HG03432 (cell line): ENCODE measurements around the gene GALNT18.

Experiments
- ATAC-seq: cut with Tn5 transposase; IDR thresholded peaks from one replicate; pipeline ENCODE4 v1.9.1; 2021; ENCODE audit warnings: mild to moderate bottlenecking, moderate library complexity; ENCODE audit not compliant: unreplicated experiment

The GALNT18 gene

DNA sequence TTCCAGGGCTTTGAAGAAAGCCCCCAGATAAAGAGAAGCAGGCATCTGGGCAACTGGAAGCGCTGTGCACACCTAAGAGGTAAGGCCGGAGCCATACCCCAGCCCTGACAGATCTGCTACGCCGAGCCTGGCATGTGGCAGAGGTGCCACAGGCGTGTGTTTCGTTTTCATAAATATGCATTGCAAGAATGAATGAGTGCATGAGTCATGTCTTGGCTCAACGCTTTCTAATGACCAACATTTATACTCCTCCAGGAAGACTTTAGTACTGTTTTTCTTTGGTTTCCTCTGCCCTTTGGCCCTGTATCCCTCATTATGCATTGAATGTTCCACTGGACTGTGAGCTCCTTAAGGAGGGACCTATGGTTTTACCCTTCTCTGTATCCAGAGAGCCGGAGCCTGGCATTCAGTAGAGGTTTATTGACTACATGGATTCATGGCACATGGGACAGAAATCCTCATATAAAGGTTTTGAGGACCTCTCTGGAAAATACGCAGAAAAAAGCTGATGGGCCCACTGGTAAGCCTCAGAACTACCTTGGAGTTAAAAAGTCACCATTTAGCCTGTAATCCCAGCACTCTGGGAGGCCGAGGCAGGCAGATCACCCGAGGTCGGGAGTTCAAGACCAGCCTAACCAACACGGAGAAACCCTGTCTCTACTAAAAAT, 229.9 kb downstream of the GALNT18 start:
- no peak for ATAC-seq

- ATAC-seq: no peak
Observed at GRCh38 chr11:11391169-11391568, 230.6 kb downstream of the GALNT18 start.

DNA sequence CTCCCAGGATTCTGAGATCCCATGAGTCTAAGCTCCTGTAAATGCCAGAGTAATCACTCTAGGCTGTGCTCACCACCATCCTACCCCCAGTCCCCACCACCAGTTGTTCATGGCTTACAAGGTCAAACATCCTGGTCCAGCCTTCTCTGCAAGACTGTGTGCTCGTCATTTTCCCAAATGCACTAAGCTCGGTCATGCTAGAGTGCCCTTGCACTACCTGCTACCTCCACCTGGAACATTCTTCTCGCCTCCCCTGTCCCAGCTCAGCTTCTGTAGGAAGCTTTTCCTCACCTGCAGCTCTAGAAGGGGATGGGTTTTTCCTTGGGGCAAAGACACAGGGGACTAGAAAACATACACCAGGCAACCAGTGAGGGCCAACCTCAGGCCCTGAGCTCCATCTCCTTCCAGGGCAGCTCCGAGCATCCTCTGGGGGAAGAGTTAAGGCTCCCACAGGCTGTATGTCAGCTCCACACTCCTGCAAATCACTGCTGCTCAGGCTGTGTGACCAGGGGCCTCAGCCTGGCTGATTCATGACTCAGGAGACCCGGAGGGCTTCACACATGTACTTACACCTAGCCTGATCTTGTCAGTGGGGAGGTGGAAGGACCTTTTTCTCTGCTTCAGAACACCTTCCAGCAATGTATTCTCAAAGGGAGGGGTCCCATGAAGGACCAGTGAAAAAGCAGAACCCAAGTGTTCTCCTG, 231.6 kb downstream of the GALNT18 start:
- ATAC-seq: no peak

DNA sequence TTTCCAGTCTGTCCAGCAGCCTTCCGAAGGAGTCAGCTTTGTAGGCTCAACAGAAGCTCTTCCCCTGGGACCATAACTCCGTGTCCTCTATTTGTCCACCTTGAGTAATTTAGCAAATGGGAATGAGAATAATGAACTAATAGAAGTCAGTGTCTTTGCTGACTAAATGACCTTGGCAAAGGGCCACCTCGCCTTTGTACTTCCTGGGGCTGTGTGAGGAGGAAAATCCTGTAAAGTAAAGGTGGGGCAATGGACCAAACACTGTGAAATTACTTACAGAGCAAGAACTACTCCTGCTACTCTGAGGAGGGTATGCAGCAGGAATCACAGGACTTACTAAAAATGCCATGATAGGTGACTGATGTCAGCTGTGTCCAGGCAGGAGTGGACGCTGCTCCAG, 232.6 kb downstream of the GALNT18 start:
- ATAC-seq: no peak

DNA sequence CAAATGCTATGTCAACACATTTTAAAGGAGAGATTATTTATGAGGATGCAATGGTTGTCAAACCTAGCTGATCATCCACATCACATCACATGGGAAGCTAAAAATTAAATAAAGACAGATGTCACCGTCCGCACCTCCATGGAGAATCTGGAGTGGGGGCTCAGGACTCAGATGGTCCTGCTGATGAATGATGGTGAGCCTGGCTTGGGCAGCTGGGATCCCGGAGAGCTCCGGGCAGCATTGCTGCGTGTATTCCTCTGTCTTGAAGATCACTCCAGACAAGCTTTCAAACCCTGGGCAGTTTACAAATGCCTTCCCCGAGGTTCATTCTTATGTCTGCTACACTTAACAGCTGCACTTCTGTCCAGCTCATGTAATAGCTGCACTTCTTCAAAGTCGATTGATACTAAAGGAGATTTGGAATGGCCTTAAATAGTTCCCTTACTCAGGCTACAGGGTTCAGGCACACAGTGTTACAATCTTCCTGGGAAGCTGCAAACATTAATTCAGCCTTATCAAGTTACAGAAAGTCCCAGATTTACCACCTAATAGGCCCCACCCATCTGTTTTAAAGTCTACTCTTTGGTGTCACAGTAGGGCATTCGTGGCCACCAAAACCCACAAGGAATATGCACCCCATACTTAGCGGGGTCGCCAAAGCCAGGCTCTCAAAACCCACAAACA, 234.0 kb downstream of the GALNT18 start:
- no peak for ATAC-seq

GRCh38 chr11:11387207-11387606, 234.6 kb downstream of the GALNT18 start:
- no peak for ATAC-seq

DNA sequence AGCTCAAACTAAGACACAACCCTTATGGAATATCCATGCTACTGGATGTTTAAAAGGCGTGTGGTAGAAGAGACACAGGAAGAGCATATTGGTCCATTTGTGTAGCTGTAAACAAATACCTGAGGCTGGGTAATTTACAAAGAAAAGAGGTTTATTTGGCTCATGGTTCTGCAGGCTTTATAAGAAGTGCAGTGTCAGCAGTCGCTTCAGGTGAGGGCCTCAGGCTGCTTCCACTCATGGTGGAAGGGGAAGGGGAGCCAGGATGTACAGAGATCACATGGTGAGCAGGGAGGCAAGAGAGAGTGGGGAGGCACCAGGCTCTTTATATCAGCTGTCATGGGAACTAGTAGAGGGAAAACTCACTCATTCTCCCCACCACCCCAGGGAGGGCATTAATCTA, 237.0 kb downstream of the GALNT18 start:
- ATAC-seq: no peak

GRCh38 chr11:11383995-11384394, 237.8 kb downstream of the GALNT18 start:
- ATAC-seq: no peak

DNA sequence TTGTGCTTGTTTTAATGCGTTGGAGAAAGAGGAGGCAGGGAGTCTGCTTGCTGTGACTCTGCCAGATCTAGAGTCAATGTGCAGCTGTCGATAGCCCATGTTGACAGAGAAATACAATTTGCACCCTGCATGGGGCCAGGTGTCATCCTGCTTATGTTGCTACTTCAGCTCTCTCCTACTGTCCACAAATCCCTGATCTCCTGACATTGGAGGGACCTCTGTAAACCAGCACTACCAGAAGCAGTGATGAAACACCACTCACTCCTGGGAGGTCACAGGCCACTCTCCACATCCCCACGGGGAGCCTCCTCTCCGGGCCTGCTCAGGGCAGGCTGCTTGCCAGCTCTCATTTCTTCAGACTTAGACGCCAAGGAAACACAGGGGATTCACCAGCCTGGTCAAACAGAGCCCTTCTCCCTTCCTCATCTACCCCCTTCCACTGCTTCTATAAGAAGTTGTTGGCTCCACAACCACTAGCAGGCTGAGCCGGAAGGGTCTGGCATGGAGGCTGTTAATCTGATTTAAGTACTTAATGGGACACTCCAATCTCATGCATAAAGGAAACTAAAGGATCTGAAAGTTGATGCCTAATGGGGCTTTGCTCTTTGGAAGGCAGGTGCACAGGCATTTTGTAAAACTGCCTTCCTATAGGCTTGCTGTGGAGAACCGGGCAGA, 238.8 kb downstream of the GALNT18 start:
- no peak for ATAC-seq

- ATAC-seq: no peak
Observed at GRCh38 chr11:11381471-11382105, 240.2 kb downstream of the GALNT18 start.

GRCh38 chr11:11380883-11381282, 240.9 kb downstream of the GALNT18 start:
- ATAC-seq: no peak

DNA sequence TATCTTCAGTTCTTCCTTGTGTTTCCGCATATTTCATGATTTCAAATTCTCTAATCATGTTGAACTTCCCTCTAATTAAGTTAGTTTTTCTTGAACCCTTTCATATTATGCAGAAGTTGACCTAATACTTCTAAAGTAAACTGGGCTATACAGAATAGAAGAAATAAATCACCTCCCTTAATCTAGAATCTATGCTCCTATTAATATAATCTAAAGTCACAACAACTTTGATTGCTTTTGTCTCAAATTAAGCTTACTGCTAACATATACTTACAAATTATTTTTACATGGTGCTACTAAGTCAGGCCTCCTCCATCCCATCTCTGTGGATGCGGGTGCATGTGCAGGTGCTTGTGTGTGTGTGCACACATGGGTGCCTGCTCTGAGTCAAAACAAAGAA, 241.5 kb downstream of the GALNT18 start:
- ATAC-seq: no peak

GRCh38 chr11:11379661-11380060, 242.1 kb downstream of the GALNT18 start:
- ATAC-seq: no peak

- no peak for ATAC-seq
Observed at GRCh38 chr11:11378184-11378940, 243.4 kb downstream of the GALNT18 start.

GRCh38 chr11:11374358-11375148, 247.3 kb downstream of the GALNT18 start:
- ATAC-seq: peak; percentile 48

- no peak for ATAC-seq
Observed at GRCh38 chr11:11373934-11374333, 247.9 kb downstream of the GALNT18 start.

- ATAC-seq: no peak
Observed at GRCh38 chr11:11372461-11372860, 249.3 kb downstream of the GALNT18 start.

GRCh38 chr11:11370962-11371303, 250.9 kb downstream of the GALNT18 start:
- ATAC-seq: no peak

DNA sequence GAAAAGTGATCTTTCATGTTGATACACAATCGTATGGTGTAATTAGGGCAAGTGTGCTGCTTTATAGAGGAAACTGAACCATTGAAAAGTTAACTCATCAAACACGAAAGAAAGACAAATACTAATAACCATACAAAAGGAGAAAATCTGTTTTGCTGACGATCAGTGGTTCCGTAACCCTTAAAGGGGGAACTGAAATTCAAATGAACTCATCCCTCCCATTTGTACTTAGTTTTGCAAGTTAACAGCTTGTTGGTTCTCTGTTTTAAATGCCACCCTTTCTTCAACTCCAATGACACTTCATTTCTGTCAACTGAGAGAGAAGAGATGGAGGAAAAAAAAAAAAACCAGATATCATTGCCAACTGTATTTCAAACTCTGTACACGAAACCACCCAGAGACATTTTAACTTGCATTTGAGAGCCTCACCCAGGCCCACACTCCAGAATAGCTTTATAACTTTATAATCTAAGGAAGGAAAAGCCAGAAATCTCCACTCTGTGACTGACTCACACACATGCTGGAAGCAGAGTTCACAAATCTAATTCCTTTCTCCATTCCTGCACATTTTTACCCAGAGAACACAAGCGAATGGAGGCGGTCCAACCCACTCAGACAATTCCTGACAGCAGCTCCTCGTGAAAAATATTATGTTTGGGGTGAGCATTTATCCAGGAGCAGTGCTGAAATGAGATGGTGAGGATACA, 251.4 kb downstream of the GALNT18 start:
- ATAC-seq: no peak
